Heart left ventricle (tissue), 13 donors: ENCODE data around the gene TYMS.

Experiments
- POLR2A ChIP-seq, 2 donors: fragments of 450-650 bp; IDR thresholded peaks; one replicate each; pipeline ENCODE4 v1.6.1; 2017; ENCODE audit warnings: antibody characterized with exemption in 2 of 2, mild to moderate bottlenecking in 2 of 2, moderate library complexity in 2 of 2
- TF ChIP-seq, protein P1 (sequence below), 12 donors: fragments of 200-600 bp; sonication (generic) in 4 of 12; IDR thresholded peaks; one replicate each; pipeline versions ENCODE4 v1.5.0 to v1.8.0; 2018 to 2022; ENCODE audit warnings: antibody characterized with exemption in 12 of 12, mild to moderate bottlenecking in 5 of 12
- donor health status: ischemic (EF 13 %, LVEDD 7.1; RV severe dilation, severe dysfunction).
- donor health status: DM: no; HTN: yes; CAD: no.
- donor health status: DM: no; HTN: no; CAD: no.
- donor health status: ischemic (EF 25% LVEDD 6.9; RV normal size, moderate dysfunction).
- donor health status: ischemic (EF 25% LVEDD 5.7; RV mildly dilated, moderate dysfunction).
- donor health status: ischemic (EF 35%, LVEDD 5.7; RV mildly dilated, moderate dysfunction).
- donor health status: nonischemic (EF 11% LVEDD 7.7; RV severe dilation, severe dysfunction).
- donor health status: DM: yes; HTN: yes; CAD: no.
- donor health status: PGD.
- donor health status: ischemic (EF 29% LVEDD 5.4; RV normal size, mild dysfunction).
- donor health status: nonischemic (EF 23%, LVEDD 6.1; RV moderate dilation, normal function).

DNA sequence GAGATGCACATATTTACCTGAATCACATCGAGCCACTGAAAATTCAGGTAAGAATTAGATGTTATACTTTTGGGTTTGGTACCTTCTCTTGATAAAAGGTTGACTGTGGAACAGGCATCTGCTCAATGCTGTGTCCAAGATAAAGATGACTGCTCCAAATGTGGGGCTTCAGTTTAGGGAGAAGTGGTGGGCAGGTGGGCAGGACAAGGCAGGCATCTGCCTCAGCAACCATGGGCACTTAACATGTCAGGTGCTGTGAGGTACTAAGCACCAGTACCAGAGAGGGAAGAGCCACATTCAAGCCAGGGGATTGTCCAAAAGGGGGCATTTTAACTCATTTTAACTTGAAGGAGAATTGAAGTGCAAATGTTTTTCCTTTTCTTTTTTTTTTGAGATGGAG is 14.0 kb downstream of the TYMS start:
- TF ChIP-seq POLR2A (IDR thresholded peaks at IDR 0.05): no peak
- TF ChIP-seq, protein P1, sequence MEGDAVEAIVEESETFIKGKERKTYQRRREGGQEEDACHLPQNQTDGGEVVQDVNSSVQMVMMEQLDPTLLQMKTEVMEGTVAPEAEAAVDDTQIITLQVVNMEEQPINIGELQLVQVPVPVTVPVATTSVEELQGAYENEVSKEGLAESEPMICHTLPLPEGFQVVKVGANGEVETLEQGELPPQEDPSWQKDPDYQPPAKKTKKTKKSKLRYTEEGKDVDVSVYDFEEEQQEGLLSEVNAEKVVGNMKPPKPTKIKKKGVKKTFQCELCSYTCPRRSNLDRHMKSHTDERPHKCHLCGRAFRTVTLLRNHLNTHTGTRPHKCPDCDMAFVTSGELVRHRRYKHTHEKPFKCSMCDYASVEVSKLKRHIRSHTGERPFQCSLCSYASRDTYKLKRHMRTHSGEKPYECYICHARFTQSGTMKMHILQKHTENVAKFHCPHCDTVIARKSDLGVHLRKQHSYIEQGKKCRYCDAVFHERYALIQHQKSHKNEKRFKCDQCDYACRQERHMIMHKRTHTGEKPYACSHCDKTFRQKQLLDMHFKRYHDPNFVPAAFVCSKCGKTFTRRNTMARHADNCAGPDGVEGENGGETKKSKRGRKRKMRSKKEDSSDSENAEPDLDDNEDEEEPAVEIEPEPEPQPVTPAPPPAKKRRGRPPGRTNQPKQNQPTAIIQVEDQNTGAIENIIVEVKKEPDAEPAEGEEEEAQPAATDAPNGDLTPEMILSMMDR (IDR thresholded peaks at IDR 0.05): no peak
